GM23248 (cell line): Measurements from ENCODE around the gene BTBD17. TPM values are rescaled to one million over a fixed set of nuclear protein-coding genes. Genes with fewer than 3 reads are reported as not detected.

ENCODE experiments used
- DNase-seq: peaks from one replicate; pipeline ENCODE4 v3.0.0-alpha.2; 2015
- H2AFZ ChIP-seq: fragments of 200-600 bp; sonication (generic); 2 replicates; pipeline ENCODE4 v1.6.1; 2016; ENCODE audit warnings: antibody characterized with exemption
- H3F3A ChIP-seq: fragments of 200-600 bp; sonication (generic); 2 replicates; pipeline ENCODE4 v1.6.1; 2016; ENCODE audit warnings: mild to moderate bottlenecking, antibody characterized with exemption, mixed run types; ENCODE audit not compliant: insufficient read depth
- H3K27ac ChIP-seq: fragments of 200-600 bp; sonication (generic); 2 replicates; pipeline ENCODE4 v1.5.1; 2016; ENCODE audit warnings: mild to moderate bottlenecking
- H3K27me3 ChIP-seq: fragments of 200-600 bp; sonication (generic); replicated peaks from 2 replicates; pipeline ENCODE4 v1.6.1; 2016; ENCODE audit warnings: mild to moderate bottlenecking; ENCODE audit not compliant: insufficient read depth
- H3K36me3 ChIP-seq: fragments of 200-600 bp; sonication (generic); 2 replicates; pipeline ENCODE4 v1.6.1; 2016; ENCODE audit warnings: low read depth, mild to moderate bottlenecking
- H3K4me1 ChIP-seq: fragments of 200-600 bp; sonication (generic); 2 replicates; pipeline ENCODE4 v1.6.1; 2016; ENCODE audit warnings: mild to moderate bottlenecking; ENCODE audit not compliant: insufficient read depth
- H3K4me2 ChIP-seq: fragments of 200-600 bp; sonication (generic); one replicate; pipeline ENCODE4 v1.6.1; 2016; ENCODE audit warnings: mild to moderate bottlenecking; ENCODE audit not compliant: unreplicated experiment
- H3K4me3 ChIP-seq: fragments of 200-600 bp; sonication (generic); 2 replicates; pipeline ENCODE4 v1.5.1; 2016; ENCODE audit warnings: mild to moderate bottlenecking
- H3K79me2 ChIP-seq: fragments of 200-600 bp; sonication (generic); 2 replicates; pipeline ENCODE4 v1.6.1; 2016; ENCODE audit warnings: mild to moderate bottlenecking; ENCODE audit not compliant: insufficient read depth
- H3K9ac ChIP-seq: fragments of 200-600 bp; sonication (generic); 2 replicates; pipeline ENCODE4 v1.6.1; 2016; ENCODE audit warnings: mild to moderate bottlenecking
- H3K9me2 ChIP-seq: fragments of 200-600 bp; sonication (generic); 2 replicates; pipeline ENCODE4 v1.6.1; 2016; ENCODE audit warnings: mixed run types, mild to moderate bottlenecking, moderate library complexity; ENCODE audit not compliant: insufficient read depth
- H3K9me3 ChIP-seq: fragments of 200-600 bp; sonication (generic); one replicate; pipeline ENCODE4 v1.6.1; 2017; ENCODE audit warnings: low read depth
- H4K20me1 ChIP-seq: fragments of 200-600 bp; sonication (generic); 2 replicates; pipeline ENCODE4 v1.6.0; 2016; ENCODE audit not compliant: insufficient read depth
- EZH2 ChIP-seq: fragments of 200-600 bp; sonication (generic); IDR thresholded peaks from 2 replicates; pipeline ENCODE4 v1.6.1; 2018; ENCODE audit warnings: antibody characterized with exemption, mild to moderate bottlenecking; ENCODE audit not compliant: insufficient read depth, poor library complexity, severe bottlenecking
- EZH2phosphoT487 ChIP-seq: fragments of 200-600 bp; sonication (generic); IDR thresholded peaks from 2 replicates; pipeline ENCODE4 v1.6.1; 2018; ENCODE audit warnings: antibody characterized with exemption, moderate library complexity, mild to moderate bottlenecking, low read depth; ENCODE audit not compliant: insufficient read depth
- WGBS, 2 experiments: methylation state at CpG; one replicate each; pipeline ENCODE4 v1.1.6; 2015 to 2017; ENCODE audit warnings: low lambda C conversion rate in 2 of 2, low coverage in 1 of 2; ENCODE audit errors: missing lambda C conversion rate in 2 of 2; 5-methylcytosine and 5-hydroxymethylcytosine counted together
- in situ Hi-C: fragments of 300-500 bp; cut with MboI; formaldehyde crosslinking; loops from 2 replicates; pipeline ENCODE4 v1.15.0; 2020
- polyA plus RNA-seq: library from polyadenylated mRNA; unstranded; fragments of >200 nt; fragmentation: Nextera tagmentation; extraction: Ambion mirVana; gene quantifications from 2 replicates; pipeline ENCODE4 v1.2.1, GENCODE V29; 2016
- total RNA-seq: library from RNA; depleted of rRNA; stranded (reverse); fragments of >200 nt; shearing (Covaris generic); gene quantifications from 2 replicates; pipeline ENCODE4 v1.2.3, GENCODE V29; 2014

BTBD17 gene
- total and polyA plus RNA-seq, 2 experiments from 2014 or later: 0.10 TPM; not detected in 1

- Histone ChIP-seq H3K9ac (no peak overlapping the region), H2AFZ (no peak overlapping the region), H3K27me3 (peaks cover 6% of the 10 kb centered on the region), H4K20me1 (no peaks in the 10 kb centered on the region), H3F3A (no peaks in the 10 kb centered on the region), H3K9me3 (no peaks in the 10 kb centered on the region), H3K27ac (no peak overlapping the region), H3K36me3 (no peaks in the 10 kb centered on the region), H3K9me2 (no peaks in the 10 kb centered on the region), H3K4me3 (no peak overlapping the region), H3K4me2 (no peak overlapping the region), H3K4me1 (no peaks in the 10 kb centered on the region), H3K79me2 (no peaks in the 10 kb centered on the region)
- TF ChIP-seq EZH2: no peak
- TF ChIP-seq EZH2phosphoT487: no peak
- in situ Hi-C loops: no loop called here
- 20 to 30% methylated on average over 9 to 13 of the region's 13 CpGs for WGBS, 2 experiments
- DNase-seq: no peak
Measured at GRCh38 chr17:74340470-74341023, 21.1 kb downstream of the BTBD17 start.

GRCh38 chr17:74339537-74340195, 22.0 kb downstream of the BTBD17 start:
- Histone ChIP-seq H3K79me2 (no peaks in the 10 kb centered on the region), H3K27me3 (peaks cover 6% of the 10 kb centered on the region; the same call in 1 of the 2 replicates), H3K36me3 (no peaks in the 10 kb centered on the region), H4K20me1 (no peaks in the 10 kb centered on the region), H3K9me2 (no peaks in the 10 kb centered on the region), H3K4me1 (no peaks in the 10 kb centered on the region), H3K9ac (no peak overlapping the region), H3K27ac (no peak overlapping the region), H3K4me3 (no peak overlapping the region), H3F3A (no peaks in the 10 kb centered on the region), H3K9me3 (no peaks in the 10 kb centered on the region), H2AFZ (no peak overlapping the region), H3K4me2 (no peak overlapping the region)
- in situ Hi-C loops: no loop called here
- WGBS, 2 experiments: 56 to 57% methylated on average over 15 to 17 of the region's 19 CpGs
- TF ChIP-seq EZH2 (no peak), EZH2phosphoT487 (no peak)
- no peak for DNase-seq

GRCh38 chr17:74337834-74338500, 23.7 kb downstream of the BTBD17 start:
- TF ChIP-seq EZH2phosphoT487 (no peak), EZH2 (no peak)
- no peak overlapping the region for H3K4me3 ChIP-seq
- H3K9ac ChIP-seq: no peak overlapping the region
- no peaks in the 10 kb centered on the region for H3K9me2 ChIP-seq
- H3K4me2 ChIP-seq: no peak overlapping the region
- H3K4me1 ChIP-seq: no peaks in the 10 kb centered on the region
- H4K20me1 ChIP-seq: no peaks in the 10 kb centered on the region
- H3K36me3 ChIP-seq: no peaks in the 10 kb centered on the region
- no peak for DNase-seq
- no peaks in the 10 kb centered on the region for H3K79me2 ChIP-seq
- no peak overlapping the region for H3K27ac ChIP-seq
- no peaks in the 10 kb centered on the region for H3K9me3 ChIP-seq
- peaks cover 6% of the 10 kb centered on the region; the same call in 1 of the 2 replicates for H3K27me3 ChIP-seq
- in situ Hi-C loops: no loop called here
- WGBS, 2 experiments: 25 to 29% methylated on average over 12 of the region's 12 CpGs
- no peaks in the 10 kb centered on the region for H3F3A ChIP-seq
- no peak overlapping the region for H2AFZ ChIP-seq

GRCh38 chr17:74336307-74336706, 25.4 kb downstream of the BTBD17 start:
- H3K9ac ChIP-seq: no peak overlapping the region
- no peak overlapping the region for H3K27ac ChIP-seq
- no peak for DNase-seq
- TF ChIP-seq EZH2 (no peak), EZH2phosphoT487 (no peak)
- in situ Hi-C loops: no loop called here
- no peak overlapping the region for H2AFZ ChIP-seq
- H3K9me3 ChIP-seq: no peaks in the 10 kb centered on the region
- peaks cover 10% of the 10 kb centered on the region for H3K27me3 ChIP-seq
- H3K4me2 ChIP-seq: no peak overlapping the region
- WGBS, 2 experiments: 58 to 63% methylated on average over 7 of the region's 7 CpGs
- no peaks in the 10 kb centered on the region for H3K79me2 ChIP-seq
- H4K20me1 ChIP-seq: no peaks in the 10 kb centered on the region
- no peaks in the 10 kb centered on the region for H3K36me3 ChIP-seq
- H3F3A ChIP-seq: no peaks in the 10 kb centered on the region
- H3K9me2 ChIP-seq: no peaks in the 10 kb centered on the region
- no peak overlapping the region for H3K4me3 ChIP-seq
- no peaks in the 10 kb centered on the region for H3K4me1 ChIP-seq
